Measurements from ENCODE around the gene ZNF622.

The ZNF622 gene

GRCh38 chr5:16465544-16466432 lies at the start of gene ZNF622:
ZNF622 (minus strand) TSS chr5:16465800; CDS start chr5:16465665, 135 bp downstream.
- peak; percentile 88 for DNase-seq (ENCODE audit: low spot score)

DNA sequence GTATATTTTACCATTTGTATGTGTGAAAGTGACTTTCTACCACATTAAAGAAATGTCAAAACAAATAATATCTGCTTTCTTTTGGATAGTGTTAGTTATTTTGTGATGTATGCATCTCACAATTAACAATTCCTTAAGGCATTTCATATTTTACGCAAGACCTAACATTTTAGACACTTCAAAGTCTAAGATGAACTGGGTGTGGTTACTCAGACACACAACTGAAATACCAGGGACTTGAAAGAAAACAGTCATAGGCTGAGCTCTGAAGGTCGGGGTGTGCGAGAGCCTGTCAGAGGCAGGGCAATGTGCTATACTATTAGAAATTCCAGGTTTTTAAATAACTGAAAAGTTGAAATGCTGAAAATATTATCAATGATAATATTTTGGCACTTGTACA lies 44.5 kb upstream of the ZNF622 start:
- DNase-seq (ENCODE audit: low spot score), result no peak

GRCh38 chr5:16508730-16509531 lies 43.3 kb upstream of the ZNF622 start:
- DNase-seq (ENCODE audit: low spot score), result peak; percentile 65

- DNase-seq (ENCODE audit: low spot score), result peak; percentile 60
Observed at GRCh38 chr5:16507716-16508115, 42.1 kb upstream of the ZNF622 start.

GRCh38 chr5:16505904-16506303 lies 40.3 kb upstream of the ZNF622 start:
- no peak for DNase-seq (ENCODE audit: low spot score)

- no peak for DNase-seq (ENCODE audit: low spot score)
Observed at GRCh38 chr5:16505140-16505891, 39.7 kb upstream of the ZNF622 start.

DNA sequence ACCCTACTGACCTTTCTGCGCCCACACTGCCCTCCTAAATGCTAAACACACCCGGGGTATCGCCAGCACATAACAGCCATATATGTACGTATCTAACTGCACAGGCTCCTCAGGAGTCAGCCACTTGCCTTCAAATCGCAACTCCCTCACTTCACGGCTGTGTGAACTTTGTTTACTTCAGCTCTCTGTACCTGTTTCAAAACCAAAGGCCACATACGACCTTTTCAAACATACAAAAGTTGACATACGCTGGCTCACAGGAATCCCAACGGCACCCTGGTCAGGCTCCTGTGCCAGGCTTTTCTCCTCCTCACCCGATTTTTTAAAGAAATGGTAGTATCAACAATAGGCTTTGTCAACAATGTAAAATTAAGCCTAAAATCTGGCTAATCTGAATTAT lies 39.0 kb upstream of the ZNF622 start:
- DNase-seq (ENCODE audit: low spot score), result no peak

DNA sequence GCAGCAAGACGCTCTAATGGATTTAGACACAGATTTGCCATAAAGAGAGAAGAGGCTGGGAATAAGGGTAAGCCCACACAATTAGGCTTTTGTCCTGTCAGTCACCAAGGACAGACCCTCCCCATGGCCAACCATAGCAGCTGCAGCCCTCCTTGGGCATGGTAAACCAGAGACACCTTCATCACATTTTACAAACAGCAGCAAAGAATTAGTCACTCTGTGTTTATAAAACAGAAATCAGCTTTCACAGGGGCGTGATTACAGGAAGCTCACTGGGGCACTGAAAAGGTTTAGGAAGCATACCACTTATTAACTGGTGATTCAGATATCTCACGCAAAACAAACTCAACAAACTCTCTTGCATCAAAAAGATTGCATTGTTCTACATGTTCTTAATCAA lies 37.3 kb upstream of the ZNF622 start:
- DNase-seq (ENCODE audit: low spot score), result no peak

- DNase-seq (ENCODE audit: low spot score), result no peak
Observed at GRCh38 chr5:16500024-16500423, 34.4 kb upstream of the ZNF622 start.

DNA sequence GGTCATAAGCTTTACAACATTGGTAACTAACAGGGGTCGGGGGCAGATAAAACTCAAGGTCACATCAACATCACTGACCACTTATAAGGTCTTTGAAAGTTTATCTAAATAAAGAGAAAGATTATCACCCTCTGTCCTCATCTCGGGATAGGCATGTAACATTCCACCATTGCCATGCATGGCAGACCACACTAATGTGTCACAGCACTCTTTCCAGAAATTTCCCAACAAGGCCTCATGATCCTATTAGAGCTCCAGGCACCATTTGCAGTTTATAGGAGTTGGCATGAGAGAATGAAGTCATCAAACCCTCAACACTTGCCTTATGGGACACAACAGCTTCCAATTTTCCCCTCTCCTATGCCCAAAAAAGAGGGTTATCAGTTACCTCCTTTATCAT lies 31.9 kb upstream of the ZNF622 start:
- no peak for DNase-seq (ENCODE audit: low spot score)

GRCh38 chr5:16493261-16493660 lies 27.7 kb upstream of the ZNF622 start:
- no peak for DNase-seq (ENCODE audit: low spot score)

- DNase-seq (ENCODE audit: low spot score), result peak; percentile 76
Observed at GRCh38 chr5:16492398-16493140, 27.0 kb upstream of the ZNF622 start.

DNA sequence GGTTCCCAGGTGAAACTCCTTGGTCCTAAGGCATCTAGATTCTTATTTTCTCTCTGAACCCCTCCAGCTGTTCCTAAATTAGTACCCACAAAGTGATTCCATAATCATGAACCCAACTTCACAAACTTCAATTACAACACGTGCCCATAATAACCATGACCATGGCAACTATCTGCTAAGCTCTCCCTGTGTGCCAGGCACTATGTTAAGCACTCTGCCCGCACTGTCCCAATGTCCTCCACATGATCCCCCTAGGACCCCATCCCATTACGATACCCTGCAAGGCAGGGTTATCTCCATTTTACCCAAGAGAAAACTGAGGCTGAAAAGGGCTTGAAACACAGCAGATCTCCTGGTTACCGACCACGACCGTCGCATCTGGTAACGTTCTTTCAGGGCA lies 25.3 kb upstream of the ZNF622 start:
- no peak for DNase-seq (ENCODE audit: low spot score)

- DNase-seq (ENCODE audit: low spot score), result peak; percentile 68
Observed at GRCh38 chr5:16489322-16489791, 23.8 kb upstream of the ZNF622 start.

- no peak for DNase-seq (ENCODE audit: low spot score)
Observed at GRCh38 chr5:16487456-16487855, 21.9 kb upstream of the ZNF622 start.

- no peak for DNase-seq (ENCODE audit: low spot score)
Observed at GRCh38 chr5:16486711-16487111, 21.1 kb upstream of the ZNF622 start.

DNA sequence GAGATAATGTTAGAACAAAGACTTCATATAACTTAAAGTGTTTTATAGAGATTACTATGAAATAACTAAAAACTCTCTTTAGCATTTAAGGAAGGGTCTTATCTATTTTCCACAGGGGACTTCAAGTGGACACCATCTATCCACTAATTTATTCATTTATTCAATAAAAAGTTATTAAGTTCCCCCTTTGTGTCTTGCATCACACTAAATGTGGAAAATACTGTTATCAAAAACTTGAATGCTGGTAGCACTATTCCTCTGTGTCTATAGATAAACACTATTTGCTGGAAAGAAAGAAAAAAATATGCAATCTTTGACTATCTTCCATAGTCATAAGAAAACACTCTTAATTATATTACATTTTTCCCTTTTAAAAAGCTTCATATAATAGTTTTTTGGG lies 20.1 kb upstream of the ZNF622 start:
- DNase-seq (ENCODE audit: low spot score), result no peak

- DNase-seq (ENCODE audit: low spot score), result no peak
Observed at GRCh38 chr5:16484081-16484480, 18.5 kb upstream of the ZNF622 start.

DNA sequence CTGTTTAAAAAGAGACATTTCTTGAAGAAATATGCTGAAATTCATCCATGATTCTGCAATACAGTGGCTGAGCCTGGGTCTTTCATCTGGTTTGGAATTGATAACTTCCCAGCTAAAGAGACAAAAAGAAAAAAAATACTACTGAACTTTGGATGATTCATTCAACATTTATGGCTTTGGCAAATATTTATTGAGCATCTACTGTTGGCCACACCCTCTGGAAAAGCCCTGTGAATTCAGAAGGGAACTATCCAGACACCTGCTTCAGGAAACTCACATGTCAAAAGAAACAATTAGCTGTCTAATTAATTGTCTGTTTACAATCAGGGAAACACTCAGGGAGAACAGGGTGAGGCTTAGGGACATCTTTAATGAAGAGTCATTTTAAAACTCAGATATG lies 17.8 kb upstream of the ZNF622 start:
- DNase-seq (ENCODE audit: low spot score), result no peak

- no peak for DNase-seq (ENCODE audit: low spot score)
Observed at GRCh38 chr5:16482891-16483290, 17.3 kb upstream of the ZNF622 start.

- DNase-seq (ENCODE audit: low spot score), result no peak
Observed at GRCh38 chr5:16480821-16481538, 15.4 kb upstream of the ZNF622 start.

Data from AG20443 (cell line).